Measurements from ENCODE around the gene PHKA2.

DNA sequence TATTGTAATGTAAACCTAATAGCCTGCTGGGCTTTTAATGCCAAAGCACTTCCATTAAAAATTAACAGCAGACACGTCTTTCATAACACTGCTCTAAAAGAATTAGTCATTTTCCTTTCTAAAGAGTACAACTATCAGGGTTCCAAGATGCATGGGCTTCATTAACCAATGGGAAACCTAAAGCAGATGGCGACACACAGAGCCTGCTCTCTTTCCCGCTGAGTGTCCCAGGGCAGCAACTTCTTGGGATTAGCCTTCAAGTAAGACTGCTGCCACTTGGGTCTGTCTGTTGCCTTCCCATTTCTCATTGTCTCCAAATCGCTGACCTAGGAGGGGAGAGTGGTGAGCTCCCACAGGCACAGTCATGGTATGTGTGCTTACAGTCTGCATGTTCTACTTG lies 14.0 kb upstream of the PHKA2 start:
- TF ChIP-seq, protein P1, sequence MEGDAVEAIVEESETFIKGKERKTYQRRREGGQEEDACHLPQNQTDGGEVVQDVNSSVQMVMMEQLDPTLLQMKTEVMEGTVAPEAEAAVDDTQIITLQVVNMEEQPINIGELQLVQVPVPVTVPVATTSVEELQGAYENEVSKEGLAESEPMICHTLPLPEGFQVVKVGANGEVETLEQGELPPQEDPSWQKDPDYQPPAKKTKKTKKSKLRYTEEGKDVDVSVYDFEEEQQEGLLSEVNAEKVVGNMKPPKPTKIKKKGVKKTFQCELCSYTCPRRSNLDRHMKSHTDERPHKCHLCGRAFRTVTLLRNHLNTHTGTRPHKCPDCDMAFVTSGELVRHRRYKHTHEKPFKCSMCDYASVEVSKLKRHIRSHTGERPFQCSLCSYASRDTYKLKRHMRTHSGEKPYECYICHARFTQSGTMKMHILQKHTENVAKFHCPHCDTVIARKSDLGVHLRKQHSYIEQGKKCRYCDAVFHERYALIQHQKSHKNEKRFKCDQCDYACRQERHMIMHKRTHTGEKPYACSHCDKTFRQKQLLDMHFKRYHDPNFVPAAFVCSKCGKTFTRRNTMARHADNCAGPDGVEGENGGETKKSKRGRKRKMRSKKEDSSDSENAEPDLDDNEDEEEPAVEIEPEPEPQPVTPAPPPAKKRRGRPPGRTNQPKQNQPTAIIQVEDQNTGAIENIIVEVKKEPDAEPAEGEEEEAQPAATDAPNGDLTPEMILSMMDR (IDR thresholded peaks at IDR 0.05) = no peak
- TF ChIP-seq POLR2A (IDR thresholded peaks at IDR 0.05) = no peak

Data from right lobe of liver (tissue), 4 donors.